Memory B cell (primary cell): ENCODE data around the gene PNPLA8.
"Not testable (repeated sequence)": the region's sequence is repeated elsewhere in the genome, so short reads cannot be mapped to it uniquely, and the experiment has no call there.

Experiments used
- ATAC-seq: fragments of 150-1000 bp; cut with Tn5 transposase; 2 replicates; pipeline ENCODE4 v1.10.0; 2021; ENCODE audit warnings: low read depth, mild to moderate bottlenecking, moderate library complexity
- DNase-seq, 2 donors: peaks; one replicate each; pipeline ENCODE4 v3.0.0; 2022; ENCODE audit warnings: low spot score in 2 of 2
- H3K27ac Mint-ChIP-seq: one replicate; pipeline ENCODE4 v1.8.0; 2022; ENCODE audit warnings: mild to moderate bottlenecking, moderate library complexity, mixed read lengths
- H3K27me3 Mint-ChIP-seq: one replicate; pipeline ENCODE4 v1.8.0; 2022; ENCODE audit warnings: mixed read lengths
- H3K36me3 Mint-ChIP-seq: one replicate; pipeline ENCODE4 v1.8.0; 2022; ENCODE audit warnings: mild to moderate bottlenecking, mixed read lengths
- H3K4me1 Mint-ChIP-seq: one replicate; pipeline ENCODE4 v1.8.0; 2022; ENCODE audit warnings: mixed read lengths
- H3K4me3 Mint-ChIP-seq: one replicate; pipeline ENCODE4 v1.8.0; 2022; ENCODE audit warnings: mild to moderate bottlenecking, moderate library complexity, mixed read lengths
- H3K9me3 Mint-ChIP-seq: one replicate; pipeline ENCODE4 v1.8.0; 2022; ENCODE audit warnings: mixed read lengths

PNPLA8 gene, protein sequence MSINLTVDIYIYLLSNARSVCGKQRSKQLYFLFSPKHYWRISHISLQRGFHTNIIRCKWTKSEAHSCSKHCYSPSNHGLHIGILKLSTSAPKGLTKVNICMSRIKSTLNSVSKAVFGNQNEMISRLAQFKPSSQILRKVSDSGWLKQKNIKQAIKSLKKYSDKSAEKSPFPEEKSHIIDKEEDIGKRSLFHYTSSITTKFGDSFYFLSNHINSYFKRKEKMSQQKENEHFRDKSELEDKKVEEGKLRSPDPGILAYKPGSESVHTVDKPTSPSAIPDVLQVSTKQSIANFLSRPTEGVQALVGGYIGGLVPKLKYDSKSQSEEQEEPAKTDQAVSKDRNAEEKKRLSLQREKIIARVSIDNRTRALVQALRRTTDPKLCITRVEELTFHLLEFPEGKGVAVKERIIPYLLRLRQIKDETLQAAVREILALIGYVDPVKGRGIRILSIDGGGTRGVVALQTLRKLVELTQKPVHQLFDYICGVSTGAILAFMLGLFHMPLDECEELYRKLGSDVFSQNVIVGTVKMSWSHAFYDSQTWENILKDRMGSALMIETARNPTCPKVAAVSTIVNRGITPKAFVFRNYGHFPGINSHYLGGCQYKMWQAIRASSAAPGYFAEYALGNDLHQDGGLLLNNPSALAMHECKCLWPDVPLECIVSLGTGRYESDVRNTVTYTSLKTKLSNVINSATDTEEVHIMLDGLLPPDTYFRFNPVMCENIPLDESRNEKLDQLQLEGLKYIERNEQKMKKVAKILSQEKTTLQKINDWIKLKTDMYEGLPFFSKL

GRCh38 chr7:108525985-108526767 is at the start of gene PNPLA8:
Gene PNPLA8, minus strand, starts transcription at chr7:108526135. Its CDS starts 10,644 bp downstream, at chr7:108515491.
- Mint-ChIP-seq H3K36me3 (peaks cover 12% of the 10 kb centered on the region), H3K4me3 (peak within 1 kb of the TSS; percentile 97), H3K27ac (peak within 1 kb of the TSS; percentile 100), H3K4me1 (peaks cover 26% of the 10 kb centered on the region), H3K27me3 (no peaks in the 10 kb centered on the region), H3K9me3 (no peaks in the 10 kb centered on the region)
- ATAC-seq (peak; percentile 87), DNase-seq (peak; percentile 99 to 100)

GRCh38 chr7:108575156-108575555 is 49.2 kb upstream of the PNPLA8 start:
- H3K9me3 Mint-ChIP-seq, result peaks cover 2% of the 10 kb centered on the region
- H3K27me3 Mint-ChIP-seq, result no peaks in the 10 kb centered on the region
- H3K4me3 Mint-ChIP-seq, result no peak overlapping the region
- DNase-seq (no peak), ATAC-seq (no peak)
- peaks cover 30% of the 10 kb centered on the region for H3K36me3 Mint-ChIP-seq
- H3K27ac Mint-ChIP-seq, result no peak overlapping the region
- H3K4me1 Mint-ChIP-seq, result peaks cover 21% of the 10 kb centered on the region

- no peak overlapping the region for H3K27ac Mint-ChIP-seq
- peaks cover 21% of the 10 kb centered on the region for H3K36me3 Mint-ChIP-seq
- no peaks in the 10 kb centered on the region for H3K9me3 Mint-ChIP-seq
- no peaks in the 10 kb centered on the region for H3K27me3 Mint-ChIP-seq
- DNase-seq (no peak), ATAC-seq (no peak)
- peaks cover 21% of the 10 kb centered on the region for H3K4me1 Mint-ChIP-seq
- H3K4me3 Mint-ChIP-seq, result no peak overlapping the region
Measured at GRCh38 chr7:108572480-108572879, 46.5 kb upstream of the PNPLA8 start.

GRCh38 chr7:108570146-108570755 is 44.3 kb upstream of the PNPLA8 start:
- DNase-seq (peak; percentile 39 to 44), ATAC-seq (peak; percentile 12)
- peak overlapping the region; percentile 99 for H3K27ac Mint-ChIP-seq
- H3K4me1 Mint-ChIP-seq, result peaks cover 16% of the 10 kb centered on the region
- H3K36me3 Mint-ChIP-seq, result peaks cover 17% of the 10 kb centered on the region
- peaks cover 2% of the 10 kb centered on the region for H3K9me3 Mint-ChIP-seq
- H3K27me3 Mint-ChIP-seq, result no peaks in the 10 kb centered on the region
- H3K4me3 Mint-ChIP-seq, result peak overlapping the region; percentile 92

DNA sequence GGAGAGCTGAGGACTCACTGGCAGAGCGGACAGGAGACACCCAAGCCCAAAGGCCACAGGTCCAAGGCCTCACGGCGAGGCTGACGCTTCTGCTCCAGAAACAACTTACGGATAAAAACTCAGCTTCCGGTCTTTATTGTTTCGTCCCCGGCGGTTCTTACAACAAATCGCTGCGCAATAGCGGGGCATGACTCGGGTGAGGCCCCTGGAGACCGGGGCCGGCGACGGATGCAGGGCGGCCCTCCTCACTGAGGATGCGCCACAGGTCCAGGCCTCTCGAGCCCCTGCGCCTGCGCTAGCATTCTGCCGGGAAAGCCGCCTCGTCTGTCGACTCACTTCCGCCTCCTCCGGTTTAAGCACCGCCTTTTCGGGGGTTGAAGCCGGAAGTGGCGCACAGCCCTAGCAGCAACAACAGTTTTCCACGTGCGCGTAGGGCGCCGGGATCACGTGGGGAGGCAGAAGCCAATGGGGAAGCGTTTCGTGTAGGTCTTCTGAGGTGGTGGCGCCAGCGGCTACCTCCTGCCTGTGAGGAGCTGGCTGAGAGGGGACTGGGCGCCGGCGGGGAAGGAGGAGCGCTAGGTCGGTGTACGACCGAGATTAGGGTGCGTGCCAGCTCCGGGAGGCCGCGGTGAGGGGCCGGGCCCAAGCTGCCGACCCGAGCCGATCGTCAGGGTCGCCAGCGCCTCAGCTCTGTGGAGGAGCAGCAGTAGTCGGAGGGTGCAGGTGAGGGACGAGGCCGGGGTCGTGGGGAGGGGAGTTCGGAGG is 43.6 kb upstream of the PNPLA8 start, which contains the start of the genes DNAJB9 and THAP5:
DNAJB9 (plus strand) TSS at position 494 of the 765 bp plus-strand sequence. CDS start 1,853 bp downstream, outside the sequence.
THAP5 (minus strand) TSS at position 326 of the 765 bp plus-strand sequence; CDS start at position 189, 137 bp downstream.
- Mint-ChIP-seq H3K9me3 (peaks cover 2% of the 10 kb centered on the region), H3K4me1 (peaks cover 16% of the 10 kb centered on the region), H3K27ac (peak within 1 kb of the TSS; percentile 99), H3K36me3 (peaks cover 17% of the 10 kb centered on the region), H3K4me3 (peak within 1 kb of the TSS; percentile 92), H3K27me3 (no peaks in the 10 kb centered on the region)
- peak; percentile 82 for ATAC-seq
- DNase-seq, result peak; percentile 94 to 99

- Mint-ChIP-seq H3K27ac (peak overlapping the region; percentile 99), H3K27me3 (no peaks in the 10 kb centered on the region), H3K36me3 (peaks cover 18% of the 10 kb centered on the region), H3K4me1 (peaks cover 14% of the 10 kb centered on the region), H3K4me3 (peak overlapping the region; percentile 92), H3K9me3 (peaks cover 2% of the 10 kb centered on the region)
- ATAC-seq, result peak; percentile 13
- no peak for DNase-seq
Measured at GRCh38 chr7:108568801-108569380, 43.0 kb upstream of the PNPLA8 start.

DNA sequence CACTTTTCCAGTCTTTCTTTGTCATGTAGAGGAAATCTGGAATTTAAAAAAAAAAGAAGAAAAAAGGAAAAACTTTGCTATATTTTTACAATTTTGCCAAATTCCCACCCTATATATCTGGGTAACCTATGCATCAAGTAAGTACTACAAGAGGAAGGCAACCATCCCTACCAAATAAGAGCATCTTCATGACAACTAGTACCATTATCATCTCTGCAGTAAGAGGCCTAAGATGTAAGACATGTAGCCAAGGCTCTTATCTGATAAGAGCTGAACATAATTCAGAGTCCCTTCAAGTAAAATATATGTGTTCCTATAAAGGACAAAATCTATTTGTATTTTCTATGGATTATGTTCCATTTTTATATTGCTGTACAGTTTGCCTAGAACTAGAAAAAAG is 40.1 kb upstream of the PNPLA8 start:
- Mint-ChIP-seq H3K36me3 (peaks cover 20% of the 10 kb centered on the region), H3K27me3 (no peaks in the 10 kb centered on the region), H3K4me1 (peaks cover 10% of the 10 kb centered on the region), H3K4me3 (no peak overlapping the region), H3K9me3 (peaks cover 2% of the 10 kb centered on the region), H3K27ac (peak overlapping the region; percentile 53)
- ATAC-seq (no peak), DNase-seq (no peak)

GRCh38 chr7:108561047-108561619 is 35.2 kb upstream of the PNPLA8 start:
- Mint-ChIP-seq H3K27me3 (no peaks in the 10 kb centered on the region), H3K36me3 (peaks cover 34% of the 10 kb centered on the region), H3K4me1 (peaks cover 7% of the 10 kb centered on the region), H3K27ac (no peak overlapping the region), H3K9me3 (peaks cover 11% of the 10 kb centered on the region), H3K4me3 (no peak overlapping the region)
- ATAC-seq (no peak), DNase-seq (no peak)

DNA sequence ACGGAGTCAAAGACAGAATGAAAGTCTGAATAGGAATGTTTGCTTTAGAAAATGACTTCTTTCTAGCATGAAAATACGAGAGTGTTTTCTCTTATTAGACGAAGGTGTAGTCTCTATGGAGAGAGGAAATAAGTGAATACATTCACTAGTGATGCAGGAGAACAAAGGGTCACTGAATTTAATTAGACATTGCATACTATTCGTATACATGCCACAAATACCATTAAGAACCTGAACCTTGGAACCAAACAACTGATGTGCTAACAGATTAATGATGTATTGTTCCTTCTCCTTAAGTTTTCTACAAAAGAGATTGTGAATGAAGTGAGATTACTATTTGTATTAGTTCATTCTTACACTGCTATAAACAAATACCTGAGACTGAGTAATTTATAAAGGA is 33.3 kb upstream of the PNPLA8 start:
- Mint-ChIP-seq H3K4me1 (peaks cover 9% of the 10 kb centered on the region), H3K27me3 (no peaks in the 10 kb centered on the region), H3K36me3 (peaks cover 22% of the 10 kb centered on the region), H3K4me3 (no peak overlapping the region), H3K9me3 (peaks cover 11% of the 10 kb centered on the region), H3K27ac (peak overlapping the region; percentile 75)
- no peak for ATAC-seq
- no peak for DNase-seq

- peaks cover 11% of the 10 kb centered on the region for H3K9me3 Mint-ChIP-seq
- H3K36me3 Mint-ChIP-seq, result peaks cover 22% of the 10 kb centered on the region
- H3K4me1 Mint-ChIP-seq, result peaks cover 17% of the 10 kb centered on the region
- no peak overlapping the region for H3K27ac Mint-ChIP-seq
- H3K4me3 Mint-ChIP-seq, result no peak overlapping the region
- DNase-seq (no peak), ATAC-seq (no peak)
- no peaks in the 10 kb centered on the region for H3K27me3 Mint-ChIP-seq
Measured at GRCh38 chr7:108557617-108558016, 31.7 kb upstream of the PNPLA8 start.

DNA sequence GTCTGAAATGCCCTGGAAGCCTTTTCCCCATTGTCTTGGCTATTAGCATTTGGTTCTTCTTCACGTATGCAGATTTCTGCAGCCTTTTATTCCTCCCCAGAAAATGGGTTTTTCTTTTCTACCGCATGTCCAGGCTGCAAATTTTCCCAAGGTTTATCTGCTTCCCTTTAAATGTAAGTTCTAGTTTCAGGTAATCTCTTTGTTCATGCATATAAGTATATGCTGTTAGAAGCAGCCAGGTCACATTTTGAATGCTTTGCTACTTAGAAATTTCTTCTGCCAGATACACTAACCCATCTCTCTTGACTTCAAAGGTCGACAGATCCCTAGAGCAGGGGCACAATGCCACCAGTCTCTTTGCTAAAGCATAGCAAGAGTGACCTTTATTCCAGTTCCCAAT is 31.3 kb upstream of the PNPLA8 start:
- no peak for ATAC-seq
- peaks cover 22% of the 10 kb centered on the region for H3K36me3 Mint-ChIP-seq
- no peak overlapping the region for H3K4me3 Mint-ChIP-seq
- no peaks in the 10 kb centered on the region for H3K27me3 Mint-ChIP-seq
- DNase-seq, result no peak
- no peak overlapping the region for H3K27ac Mint-ChIP-seq
- H3K4me1 Mint-ChIP-seq, result peaks cover 21% of the 10 kb centered on the region
- H3K9me3 Mint-ChIP-seq, result peaks cover 11% of the 10 kb centered on the region

GRCh38 chr7:108556665-108557064 is 30.7 kb upstream of the PNPLA8 start:
- ATAC-seq, H3K27ac Mint-ChIP-seq, DNase-seq, H3K4me3 Mint-ChIP-seq, H3K27me3 Mint-ChIP-seq: not testable (repeated sequence)
- Mint-ChIP-seq H3K4me1 (peaks cover 26% of the 10 kb centered on the region), H3K36me3 (peaks cover 22% of the 10 kb centered on the region), H3K9me3 (peaks cover 11% of the 10 kb centered on the region)
